DND-41 (cell line): Measurements from ENCODE around the gene FLT3LG.

Experiments
- EZH2 ChIP-seq: IDR thresholded peaks from 3 replicates; pipeline ENCODE4 v1.6.1; 2012; ENCODE audit warnings: borderline replicate concordance, low read depth, mild to moderate bottlenecking, moderate library complexity, low read length, inconsistent platforms; ENCODE audit not compliant: severe bottlenecking
- TF ChIP-seq, protein P1 (sequence below): IDR thresholded peaks from 2 replicates; pipeline ENCODE4 v1.5.1; 2012; ENCODE audit warnings: borderline replicate concordance, low read length, moderate library complexity, mild to moderate bottlenecking; ENCODE audit not compliant: poor library complexity, severe bottlenecking; ENCODE audit errors: extremely low read depth

DNA sequence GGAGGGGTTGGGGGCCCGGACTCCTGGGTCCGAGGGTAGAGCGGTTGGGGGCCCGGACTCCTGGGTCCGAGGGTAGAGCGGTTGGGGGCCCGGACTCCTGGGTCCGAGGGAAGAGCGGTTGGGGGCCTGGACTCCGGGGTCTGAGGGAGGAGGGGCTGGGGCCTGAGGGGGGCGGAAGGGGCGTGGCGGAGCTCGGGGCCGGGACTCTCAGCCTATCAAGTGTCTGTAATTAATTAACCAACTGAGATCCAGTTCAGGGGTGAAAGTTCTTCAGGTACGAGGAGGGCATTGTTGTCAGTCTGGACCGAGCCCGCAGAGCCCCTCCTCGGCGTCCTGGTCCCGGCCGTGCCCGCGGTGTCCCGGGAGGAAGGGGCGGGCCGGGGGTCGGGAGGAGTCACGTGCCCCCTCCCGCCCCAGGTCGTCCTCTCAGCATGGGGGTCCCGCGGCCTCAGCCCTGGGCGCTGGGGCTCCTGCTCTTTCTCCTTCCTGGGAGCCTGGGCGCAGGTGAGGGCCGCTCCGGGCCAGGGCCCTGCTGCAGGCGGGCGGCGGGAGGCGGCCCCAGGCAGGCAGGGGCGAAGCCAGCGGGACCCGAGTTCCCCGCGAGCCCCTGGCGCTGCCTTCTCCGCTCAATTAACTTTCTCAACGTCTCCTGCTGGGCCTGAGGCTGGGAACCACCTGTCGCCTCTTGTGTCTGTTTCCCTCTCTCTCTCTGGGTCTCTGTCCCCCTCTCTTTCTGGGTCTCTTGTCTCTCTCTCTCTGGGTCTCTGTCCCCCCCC lies 39.1 kb downstream of the FLT3LG start:
- TF ChIP-seq, protein P1, sequence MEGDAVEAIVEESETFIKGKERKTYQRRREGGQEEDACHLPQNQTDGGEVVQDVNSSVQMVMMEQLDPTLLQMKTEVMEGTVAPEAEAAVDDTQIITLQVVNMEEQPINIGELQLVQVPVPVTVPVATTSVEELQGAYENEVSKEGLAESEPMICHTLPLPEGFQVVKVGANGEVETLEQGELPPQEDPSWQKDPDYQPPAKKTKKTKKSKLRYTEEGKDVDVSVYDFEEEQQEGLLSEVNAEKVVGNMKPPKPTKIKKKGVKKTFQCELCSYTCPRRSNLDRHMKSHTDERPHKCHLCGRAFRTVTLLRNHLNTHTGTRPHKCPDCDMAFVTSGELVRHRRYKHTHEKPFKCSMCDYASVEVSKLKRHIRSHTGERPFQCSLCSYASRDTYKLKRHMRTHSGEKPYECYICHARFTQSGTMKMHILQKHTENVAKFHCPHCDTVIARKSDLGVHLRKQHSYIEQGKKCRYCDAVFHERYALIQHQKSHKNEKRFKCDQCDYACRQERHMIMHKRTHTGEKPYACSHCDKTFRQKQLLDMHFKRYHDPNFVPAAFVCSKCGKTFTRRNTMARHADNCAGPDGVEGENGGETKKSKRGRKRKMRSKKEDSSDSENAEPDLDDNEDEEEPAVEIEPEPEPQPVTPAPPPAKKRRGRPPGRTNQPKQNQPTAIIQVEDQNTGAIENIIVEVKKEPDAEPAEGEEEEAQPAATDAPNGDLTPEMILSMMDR: no peak
- no peak for TF ChIP-seq EZH2
